HCT116 (cell line): ENCODE data around the gene ZNF573. TPM values are rescaled to one million over a fixed set of nuclear protein-coding genes. Genes with fewer than 3 reads are reported as not detected.

ENCODE experiments used
- ATAC-seq: fragments of 200-7000 bp; cut with Tn5 transposase; 2 replicates; pipeline ENCODE4 v1.9.1; 2020; ENCODE audit warnings: mild to moderate bottlenecking, moderate library complexity
- BruUV-seq: library from RNA; stranded (reverse); fragments of 400-500 nt; replicated peaks from 2 replicates; lab custom pipeline; 2021; lab: Mats Ljungman, UMichigan
- CTCF ChIA-PET: fragments of 300-600 bp; sonication (Branson Sonifier 250); formaldehyde crosslinking; loops from one replicate; lab custom pipeline; 2021; ENCODE audit warnings: antibody characterized with exemption; lab: Charles Lee
- POLR2A ChIA-PET: fragments of 300-600, 350-600 bp; sonication (Branson Sonifier 250); formaldehyde crosslinking; loops from one replicate; lab custom pipeline; 2021; ENCODE audit warnings: antibody characterized with exemption; lab: Charles Lee
- RAD21 ChIA-PET, 2 experiments: fragments of 300-600 bp; sonication (Branson Sonifier 250); formaldehyde crosslinking; loops; one replicate each; lab custom pipeline; 2023; ENCODE audit warnings: low total read pairs in 2 of 2; ENCODE audit not compliant: uncharacterized antibody in 2 of 2, unreplicated experiment in 2 of 2, low non-redundant PET in 1 of 2; lab: Charles Lee
- DNase-seq: peaks from one replicate; pipeline ENCODE4 v3.0.0-alpha.2; 2010; ENCODE audit warnings: low read depth, low spot score
- H2AFZ ChIP-seq: fragments of 200-600 bp; shearing (Covaris generic), sonication (generic); 2 replicates; pipeline ENCODE4 v1.6.1; 2017; ENCODE audit warnings: low read depth, mixed run types, mixed read lengths, antibody characterized with exemption, low read length; ENCODE audit not compliant: poor library complexity, severe bottlenecking
- H3K27ac ChIP-seq: 2 replicates; pipeline ENCODE4 v1.5.1; 2012; ENCODE audit warnings: low read depth, low read length
- H3K27me3 ChIP-seq: fragments of 200-600 bp; sonication (generic); 2 replicates; pipeline ENCODE4 v1.6.1; 2016; ENCODE audit warnings: mixed run types, low read length, mixed read lengths; ENCODE audit not compliant: insufficient read depth
- H3K36me3 ChIP-seq, 2 experiments: fragments of 200-500 bp in 1 of 2; fragments of 200-600 bp in 1 of 2; sonication (Bioruptor generic) in 1 of 2; sonication (generic) in 1 of 2; 2 replicates each; pipeline versions ENCODE4 v1.5.1 to v1.6.1; 2014 to 2016; ENCODE audit warnings: low read length in 2 of 2, inconsistent platforms in 1 of 2, mixed read lengths in 1 of 2, mixed run types in 1 of 2; ENCODE audit not compliant: insufficient read depth in 2 of 2, control insufficient read depth in 1 of 2
- H3K4me1 ChIP-seq, 2 experiments: fragments of 200-600 bp in 1 of 2; sonication (generic) in 1 of 2; 2 replicates each; pipeline versions ENCODE4 v1.5.1 to v1.6.1; 2012 to 2017; ENCODE audit warnings: low read length in 2 of 2, inconsistent platforms in 1 of 2, mild to moderate bottlenecking in 1 of 2, mixed read lengths in 1 of 2, mixed run types in 1 of 2, moderate library complexity in 1 of 2; ENCODE audit not compliant: insufficient read depth in 2 of 2, control insufficient read depth in 1 of 2
- H3K4me2 ChIP-seq: fragments of 200-600 bp; sonication (generic); 2 replicates; pipeline ENCODE4 v1.6.1; 2017; ENCODE audit warnings: mixed run types, low read length, mixed read lengths
- H3K4me3 ChIP-seq, 2 experiments: fragments of 200-600 bp in 1 of 2; sonication (generic) in 1 of 2; replicated peaks in 1 of 2; 2 replicates each; pipeline ENCODE4 v1.5.1; 2011 to 2016; ENCODE audit warnings: low read length in 2 of 2, control low read depth in 1 of 2, low read depth in 1 of 2, mild to moderate bottlenecking in 1 of 2, mixed read lengths in 1 of 2, mixed run types in 1 of 2
- H3K79me2 ChIP-seq: fragments of 200-600 bp; sonication (generic); 2 replicates; pipeline ENCODE4 v1.6.1; 2017; ENCODE audit warnings: mild to moderate bottlenecking, mixed run types, low read length, moderate library complexity, mixed read lengths; ENCODE audit not compliant: insufficient read depth
- H3K9ac ChIP-seq: fragments of 200-600 bp; sonication (generic); 2 replicates; pipeline ENCODE4 v1.6.1; 2016; ENCODE audit warnings: low read length, mixed read lengths
- H3K9me2 ChIP-seq: fragments of 200-600 bp; sonication (generic), shearing (Covaris generic); 2 replicates; pipeline ENCODE4 v1.6.1; 2017; ENCODE audit warnings: mixed run types, mild to moderate bottlenecking, moderate library complexity; ENCODE audit not compliant: insufficient read depth
- H3K9me3 ChIP-seq, 2 experiments: fragments of 200-500 bp in 1 of 2; fragments of 200-600 bp in 1 of 2; sonication (Bioruptor generic) in 1 of 2; sonication (generic) in 1 of 2; 2 replicates each; pipeline ENCODE4 v1.6.1; 2014 to 2017; ENCODE audit warnings: low read length in 2 of 2, mixed read lengths in 2 of 2, inconsistent platforms in 1 of 2, low read depth in 1 of 2, mild to moderate bottlenecking in 1 of 2, mixed run types in 1 of 2, moderate library complexity in 1 of 2; ENCODE audit not compliant: control insufficient read depth in 1 of 2, insufficient read depth in 1 of 2
- H4K20me1 ChIP-seq: fragments of 200-600 bp; sonication (generic), shearing (Covaris generic); 2 replicates; pipeline ENCODE4 v1.6.1; 2017; ENCODE audit warnings: mixed run types, mild to moderate bottlenecking, moderate library complexity; ENCODE audit not compliant: insufficient read depth
- ATF3 ChIP-seq: IDR thresholded peaks from 2 replicates; pipeline ENCODE4 v1.6.1; 2012
- CBX3 ChIP-seq: IDR thresholded peaks from 2 replicates; pipeline ENCODE4 v1.6.1; 2012; ENCODE audit warnings: low read depth
- CEBPB ChIP-seq: IDR thresholded peaks from 2 replicates; pipeline ENCODE4 v1.6.1; 2012; ENCODE audit warnings: low read depth
- CTCF ChIP-seq, 3 experiments: fragments of 200-600 bp in 1 of 3; sonication (generic) in 1 of 3; IDR thresholded peaks in 2 of 3; conservative IDR thresholded peaks in 1 of 3; 2 replicates each; pipeline ENCODE4 v1.5.1; 2012 to 2017; ENCODE audit warnings: low read depth in 2 of 3, low read length in 2 of 3, antibody characterized with exemption in 1 of 3, borderline replicate concordance in 1 of 3, control low read depth in 1 of 3, mild to moderate bottlenecking in 1 of 3, mixed read lengths in 1 of 3, mixed run types in 1 of 3, moderate library complexity in 1 of 3; ENCODE audit not compliant: insufficient read depth in 1 of 3
- EGR1 ChIP-seq: IDR thresholded peaks from 2 replicates; pipeline ENCODE4 v1.6.1; 2012; ENCODE audit warnings: low read depth
- ELF1 ChIP-seq: IDR thresholded peaks from 2 replicates; pipeline ENCODE4 v1.6.1; 2012; ENCODE audit warnings: low read depth, borderline replicate concordance
- EZH2 ChIP-seq: fragments of 200-600 bp; sonication (generic); IDR thresholded peaks from 2 replicates; pipeline ENCODE4 v1.6.1; 2017; ENCODE audit warnings: antibody characterized with exemption, mixed run types
- FOSL1 ChIP-seq: IDR thresholded peaks from 2 replicates; pipeline ENCODE4 v1.6.1; 2012; ENCODE audit warnings: low read depth
- JUND ChIP-seq: IDR thresholded peaks from 2 replicates; pipeline ENCODE4 v1.6.1; 2012
- POLR2A ChIP-seq: IDR thresholded peaks from 2 replicates; pipeline ENCODE4 v1.7.0; 2011; ENCODE audit warnings: borderline replicate concordance; ENCODE audit not compliant: insufficient read depth, insufficient read length; ENCODE audit errors: extremely low read depth
- RAD21 ChIP-seq: IDR thresholded peaks from 2 replicates; pipeline ENCODE4 v1.6.1; 2012; ENCODE audit warnings: low read depth, mild to moderate bottlenecking
- REST ChIP-seq: IDR thresholded peaks from 2 replicates; pipeline ENCODE4 v1.6.1; 2012; ENCODE audit warnings: low read depth
- SIN3A ChIP-seq: IDR thresholded peaks from 2 replicates; pipeline ENCODE4 v1.6.1; 2012; ENCODE audit warnings: low read depth
- SP1 ChIP-seq: IDR thresholded peaks from 2 replicates; pipeline ENCODE4 v1.6.1; 2012; ENCODE audit warnings: low read depth
- SRF ChIP-seq: IDR thresholded peaks from 2 replicates; pipeline ENCODE4 v1.6.1; 2012; ENCODE audit warnings: low read depth
- TCF7L2 ChIP-seq: IDR thresholded peaks from 2 replicates; pipeline ENCODE4 v1.7.0; 2011; ENCODE audit warnings: borderline replicate concordance, inconsistent platforms; ENCODE audit not compliant: insufficient read depth, insufficient read length; ENCODE audit errors: extremely low read depth
- YY1 ChIP-seq: IDR thresholded peaks from 2 replicates; pipeline ENCODE4 v1.6.1; 2011; ENCODE audit warnings: low read length, low read depth, moderate library complexity, mild to moderate bottlenecking; ENCODE audit not compliant: insufficient replicate concordance; ENCODE audit errors: extremely low read depth
- ZBTB33 ChIP-seq: IDR thresholded peaks from 2 replicates; pipeline ENCODE4 v1.6.1; 2011; ENCODE audit warnings: mild to moderate bottlenecking, low read length, moderate library complexity; ENCODE audit not compliant: insufficient replicate concordance; ENCODE audit errors: extremely low read depth
- ZFX ChIP-seq: fragments of 450-650 bp; IDR thresholded peaks from 2 replicates; pipeline ENCODE4 v1.6.1; 2017
- ZNF274 ChIP-seq: fragments of 200-500 bp; sonication (Bioruptor generic); IDR thresholded peaks from 2 replicates; pipeline ENCODE4 v1.6.1; 2014; ENCODE audit warnings: mild to moderate bottlenecking, low read depth, low read length, inconsistent platforms
- intact Hi-C: fragments of 100-400 bp; cut with micrococcal nuclease; formaldehyde crosslinking; loops from 2 replicates; pipeline ENCODE4 v1.10.0; 2022
- total RNA-seq: library from RNA; stranded (reverse); gene quantifications from one replicate; pipeline ENCODE4 v1.2.1, GENCODE V29; 2021; ENCODE audit not compliant: unreplicated experiment

Gene ZNF573
- total RNA-seq, 1 experiment from 2014 or later: 2.4 TPM

- Histone ChIP-seq H3K36me3 (no peaks in the 10 kb centered on the region), H3K9me3 (peaks cover 3% of the 10 kb centered on the region in 2 experiments; a peak in 2 of 4 replicates), H3K27me3 (no peaks in the 10 kb centered on the region), H3K27ac (no peak overlapping the region), H3K4me1 (peaks cover 4 to 11% of the 10 kb centered on the region in 2 experiments; a peak in 1 of 4 replicates), H3K9ac (no peak overlapping the region), H4K20me1 (no peaks in the 10 kb centered on the region), H3K4me2 (no peak overlapping the region), H3K4me3 (no peak overlapping the region), H2AFZ (no peak overlapping the region), H3K79me2 (peaks cover 7% of the 10 kb centered on the region; the same call in 1 of the 2 replicates), H3K9me2 (no peaks in the 10 kb centered on the region)
- no TSS peak for BruUV-seq
- ChIA-PET POLR2A (no interaction called here), RAD21 (no interaction called here), CTCF (no interaction called here)
- TF ChIP-seq TCF7L2 (no peak), EZH2 (no peak), ZFX (no peak), JUND (no peak), SIN3A (no peak), ZBTB33 (no peak), YY1 (no peak), FOSL1 (no peak), ATF3 (no peak), RAD21 (no peak), CBX3 (no peak), CEBPB (no peak), POLR2A (no peak), SRF (no peak), REST (no peak), SP1 (no peak), EGR1 (no peak), ELF1 (no peak), CTCF (IDR thresholded peaks at IDR 0.05 in 2 of 3, conservative IDR thresholded peaks at IDR 0.05 in 1 of 3; ENCODE audit: borderline replicate concordance in 1 of 3, insufficient read depth in 1 of 3, low read depth in 2 of 3, low read length in 2 of 3) (no peak), ZNF274 (no peak)
- intact Hi-C loops: loop anchor here (5.0 kb wide), 1 partner anchor 61 kb away; the partner anchor contains the start of gene ZNF573
- no peak for DNase-seq
- no peak for ATAC-seq
Measured at GRCh38 chr19:37716140-37716539, 63.2 kb downstream of the ZNF573 start.
